Osteoblast (primary cell): ENCODE results near the gene IL10RB. TPM values are rescaled to one million over a fixed set of nuclear protein-coding genes. Genes with fewer than 3 reads are reported as not detected.
A peak's percentile ranks its signal among the peaks of the same experiment; 100 is the strongest.
"Not testable (repeated sequence)": the region's sequence is repeated elsewhere in the genome, so short reads cannot be mapped to it uniquely, and the experiment has no call there.

Experiments
- DNase-seq: peaks from one replicate; pipeline ENCODE4 v3.0.0; 2011; ENCODE audit warnings: low spot score, mixed read lengths; ENCODE audit not compliant: insufficient read length; ENCODE audit errors: missing footprints
- H2AFZ ChIP-seq: 2 replicates; pipeline ENCODE4 v1.6.0; 2011; ENCODE audit warnings: mild to moderate bottlenecking, low read length
- H3K27ac ChIP-seq: 2 replicates; pipeline ENCODE4 v1.5.1; 2011; ENCODE audit warnings: mild to moderate bottlenecking, low read depth, low read length, moderate library complexity
- H3K27me3 ChIP-seq: 2 replicates; pipeline ENCODE4 v1.6.0; 2012; ENCODE audit warnings: mild to moderate bottlenecking, control low read depth, inconsistent platforms, low read length, moderate library complexity; ENCODE audit not compliant: insufficient read depth
- H3K36me3 ChIP-seq: 2 replicates; pipeline ENCODE4 v1.5.1; 2011; ENCODE audit warnings: mild to moderate bottlenecking, low read length, control low read depth, moderate library complexity; ENCODE audit not compliant: insufficient read depth
- H3K4me1 ChIP-seq: 2 replicates; pipeline ENCODE4 v1.5.1; 2011; ENCODE audit warnings: mild to moderate bottlenecking, low read length, control low read depth, moderate library complexity; ENCODE audit not compliant: insufficient read depth
- H3K4me2 ChIP-seq: 2 replicates; pipeline ENCODE4 v1.6.0; 2011; ENCODE audit warnings: mild to moderate bottlenecking, low read length; ENCODE audit not compliant: insufficient read depth
- H3K4me3 ChIP-seq: fragments of 200-600 bp; sonication (generic); 3 replicates; pipeline ENCODE4 v1.5.1; 2012; ENCODE audit warnings: mild to moderate bottlenecking, low read length, inconsistent platforms; ENCODE audit not compliant: insufficient read depth
- H3K79me2 ChIP-seq: 2 replicates; pipeline ENCODE4 v1.6.0; 2012; ENCODE audit warnings: mild to moderate bottlenecking, low read length, control low read depth, inconsistent platforms; ENCODE audit not compliant: insufficient read depth
- H3K9me3 ChIP-seq: 2 replicates; pipeline ENCODE4 v1.5.1; 2011; ENCODE audit warnings: low read depth, low read length, control low read depth
- H4K20me1 ChIP-seq: 2 replicates; pipeline ENCODE4 v1.6.0; 2012; ENCODE audit warnings: mild to moderate bottlenecking, low read length, control low read depth; ENCODE audit not compliant: insufficient read depth
- CTCF ChIP-seq: IDR thresholded peaks from 2 replicates; pipeline ENCODE4 v1.5.1; 2011; ENCODE audit warnings: mild to moderate bottlenecking, low read depth, low read length, moderate library complexity; ENCODE audit errors: extremely low read depth
- total RNA-seq: library from RNA; depleted of rRNA; stranded (reverse); fragments of >200 nt; gene quantifications from 2 replicates; pipeline ENCODE4 v1.2.3, GENCODE V29; 2012

IL10RB gene
- total RNA-seq, 1 donor, result 44.9 TPM

GRCh38 chr21:33238146-33238545 lies 28.0 kb upstream of the IL10RB start:
- Histone ChIP-seq H3K4me3 (no peak overlapping the region), H3K4me2 (no peak overlapping the region), H3K4me1 (peaks cover 10% of the 10 kb centered on the region), H3K27ac (no peak overlapping the region), H3K36me3 (no peaks in the 10 kb centered on the region), H3K27me3 (no peaks in the 10 kb centered on the region), H2AFZ (no peak overlapping the region), H3K9me3 (no peaks in the 10 kb centered on the region), H3K79me2 (peaks cover 36% of the 10 kb centered on the region), H4K20me1 (peaks cover 11% of the 10 kb centered on the region)
- DNase-seq, result peak; percentile 60
- no peak for TF ChIP-seq CTCF

- H3K27me3 ChIP-seq, result no peaks in the 10 kb centered on the region
- peaks cover 7% of the 10 kb centered on the region for H3K4me1 ChIP-seq
- H3K27ac ChIP-seq, result no peak overlapping the region
- peaks cover 3% of the 10 kb centered on the region for H3K36me3 ChIP-seq
- H4K20me1 ChIP-seq, result peaks cover 11% of the 10 kb centered on the region
- TF ChIP-seq CTCF, result no peak
- peaks cover 36% of the 10 kb centered on the region for H3K79me2 ChIP-seq
- no peaks in the 10 kb centered on the region for H3K9me3 ChIP-seq
- H3K4me2 ChIP-seq, result no peak overlapping the region
- H2AFZ ChIP-seq, result no peak overlapping the region
- no peak overlapping the region for H3K4me3 ChIP-seq
- no peak for DNase-seq
Observed at GRCh38 chr21:33238565-33239255, 27.5 kb upstream of the IL10RB start.

DNA sequence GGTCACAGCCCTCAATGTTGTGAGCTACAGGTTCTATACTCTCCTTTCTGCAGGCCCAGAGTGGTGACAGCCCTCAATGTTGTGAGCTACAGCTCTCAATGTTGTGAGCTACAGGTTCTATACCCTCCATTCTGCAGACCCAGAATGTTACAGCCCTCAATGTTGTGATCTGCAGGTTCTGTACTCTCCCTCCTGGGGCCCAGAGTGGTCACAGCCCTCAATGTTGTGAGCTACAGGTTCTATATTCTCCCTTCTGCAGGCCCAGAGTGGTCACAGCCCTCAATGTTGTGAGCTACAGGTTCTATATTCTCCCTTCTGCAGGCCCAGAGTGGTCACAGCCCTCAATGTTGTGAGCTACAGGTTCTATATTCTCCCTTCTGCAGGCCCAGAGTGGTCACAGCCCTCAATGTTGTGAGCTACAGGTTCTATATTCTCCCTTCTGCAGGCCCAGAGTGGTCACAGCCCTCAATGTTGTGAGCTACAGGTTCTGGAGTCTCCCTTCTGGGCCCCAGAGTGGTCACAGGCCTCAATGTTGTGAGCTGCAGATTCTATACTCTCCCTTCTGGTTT lies 26.5 kb upstream of the IL10RB start:
- not testable (repeated sequence) for H3K27ac ChIP-seq, H3K36me3 ChIP-seq, H3K4me1 ChIP-seq, H3K4me2 ChIP-seq, DNase-seq, H3K9me3 ChIP-seq, H3K4me3 ChIP-seq, H2AFZ ChIP-seq, H3K27me3 ChIP-seq
- H4K20me1 ChIP-seq, result peaks cover 11% of the 10 kb centered on the region
- H3K79me2 ChIP-seq, result peaks cover 32% of the 10 kb centered on the region

GRCh38 chr21:33240404-33240803 lies 25.8 kb upstream of the IL10RB start:
- H3K79me2 ChIP-seq, result peaks cover 25% of the 10 kb centered on the region
- H3K36me3 ChIP-seq, result peaks cover 3% of the 10 kb centered on the region
- H2AFZ ChIP-seq, result no peak overlapping the region
- H4K20me1 ChIP-seq, result peaks cover 9% of the 10 kb centered on the region
- DNase-seq, result no peak
- H3K4me2 ChIP-seq, result no peak overlapping the region
- TF ChIP-seq CTCF, result no peak
- no peak overlapping the region for H3K4me3 ChIP-seq
- H3K9me3 ChIP-seq, result no peaks in the 10 kb centered on the region
- peaks cover 7% of the 10 kb centered on the region for H3K4me1 ChIP-seq
- no peaks in the 10 kb centered on the region for H3K27me3 ChIP-seq
- no peak overlapping the region for H3K27ac ChIP-seq
